Measurements from ENCODE around the gene MAP3K13.

Gene MAP3K13

GRCh38 chr3:185325946-185326791 lies 36.8 kb upstream of the MAP3K13 start:
- Histone ChIP-seq H3K27me3 (ENCODE audit: insufficient read depth, low read length) (no peaks in the 10 kb centered on the region), H3K9me2 (ENCODE audit: low read depth, low read length) (no peaks in the 10 kb centered on the region)
- TF ChIP-seq CTCF (IDR thresholded peaks at IDR 0.05; ENCODE audit: low read length) (no peak), EZH2 (IDR thresholded peaks at IDR 0.05; ENCODE audit: borderline replicate concordance, low read length) (no peak)

GRCh38 chr3:185327062-185327461 lies 35.9 kb upstream of the MAP3K13 start:
- Histone ChIP-seq H4K20me1 (ENCODE audit: insufficient read depth, low read length) (no peaks in the 10 kb centered on the region), H3K4me1 (ENCODE audit: insufficient read depth, low read length, severe bottlenecking) (no peaks in the 10 kb centered on the region), H3F3A (ENCODE audit: insufficient read depth, low read length) (no peaks in the 10 kb centered on the region)

More at GRCh38 chr3:185325946-185326791, 36.8 kb upstream of the MAP3K13 start:
- no peaks in the 10 kb centered on the region for H3F3A ChIP-seq (ENCODE audit: insufficient read depth, low read length)
- H3K9ac ChIP-seq (ENCODE audit: low read length), result no peak overlapping the region
- H3K27ac ChIP-seq (ENCODE audit: low read depth, low read length, poor library complexity, severe bottlenecking), result no peak overlapping the region
- no peak overlapping the region for H3K4me3 ChIP-seq (ENCODE audit: low read depth, low read length, poor library complexity, severe bottlenecking)
- H3K4me2 ChIP-seq (ENCODE audit: low read length), result no peak overlapping the region
- no peaks in the 10 kb centered on the region for H4K20me1 ChIP-seq (ENCODE audit: insufficient read depth, low read length)
- H2AFZ ChIP-seq (ENCODE audit: low read length), result no peak overlapping the region
- no peaks in the 10 kb centered on the region for H3K4me1 ChIP-seq (ENCODE audit: insufficient read depth, low read length, severe bottlenecking)
- no peaks in the 10 kb centered on the region for H3K9me3 ChIP-seq (ENCODE audit: low read length)
- H3K36me3 ChIP-seq (ENCODE audit: insufficient read depth, low read length), result no peaks in the 10 kb centered on the region
- H3K79me2 ChIP-seq (ENCODE audit: insufficient read depth, low read length), result no peaks in the 10 kb centered on the region

GRCh38 chr3:185328324-185329004 lies 34.5 kb upstream of the MAP3K13 start:
- no peaks in the 10 kb centered on the region for H4K20me1 ChIP-seq (ENCODE audit: insufficient read depth, low read length)
- no peak overlapping the region for H3K9ac ChIP-seq (ENCODE audit: low read length)
- no peak overlapping the region for H3K4me2 ChIP-seq (ENCODE audit: low read length)
- H3K27ac ChIP-seq (ENCODE audit: low read depth, low read length, poor library complexity, severe bottlenecking), result no peak overlapping the region
- no peak overlapping the region for H2AFZ ChIP-seq (ENCODE audit: low read length)
- no peaks in the 10 kb centered on the region for H3K4me1 ChIP-seq (ENCODE audit: insufficient read depth, low read length, severe bottlenecking)
- no peak overlapping the region for H3K4me3 ChIP-seq (ENCODE audit: low read depth, low read length, poor library complexity, severe bottlenecking)
- H3K27me3 ChIP-seq (ENCODE audit: insufficient read depth, low read length), result no peaks in the 10 kb centered on the region
- H3K9me3 ChIP-seq (ENCODE audit: low read length), result no peaks in the 10 kb centered on the region
- H3F3A ChIP-seq (ENCODE audit: insufficient read depth, low read length), result no peaks in the 10 kb centered on the region
- H3K79me2 ChIP-seq (ENCODE audit: insufficient read depth, low read length), result no peaks in the 10 kb centered on the region
- H3K36me3 ChIP-seq (ENCODE audit: insufficient read depth, low read length), result no peaks in the 10 kb centered on the region
- H3K9me2 ChIP-seq (ENCODE audit: low read depth, low read length), result no peaks in the 10 kb centered on the region
- TF ChIP-seq CTCF (IDR thresholded peaks at IDR 0.05; ENCODE audit: low read length) (no peak), EZH2 (IDR thresholded peaks at IDR 0.05; ENCODE audit: borderline replicate concordance, low read length) (no peak)

More at GRCh38 chr3:185327062-185327461, 35.9 kb upstream of the MAP3K13 start:
- no peak for TF ChIP-seq EZH2 (IDR thresholded peaks at IDR 0.05; ENCODE audit: borderline replicate concordance, low read length)
- no peak for TF ChIP-seq CTCF (IDR thresholded peaks at IDR 0.05; ENCODE audit: low read length)
- H2AFZ ChIP-seq (ENCODE audit: low read length), result no peak overlapping the region
- H3K27ac ChIP-seq (ENCODE audit: low read depth, low read length, poor library complexity, severe bottlenecking), result no peak overlapping the region
- no peaks in the 10 kb centered on the region for H3K27me3 ChIP-seq (ENCODE audit: insufficient read depth, low read length)
- no peaks in the 10 kb centered on the region for H3K79me2 ChIP-seq (ENCODE audit: insufficient read depth, low read length)
- no peak overlapping the region for H3K4me3 ChIP-seq (ENCODE audit: low read depth, low read length, poor library complexity, severe bottlenecking)
- H3K9me3 ChIP-seq (ENCODE audit: low read length), result no peaks in the 10 kb centered on the region
- H3K9me2 ChIP-seq (ENCODE audit: low read depth, low read length), result no peaks in the 10 kb centered on the region
- H3K4me2 ChIP-seq (ENCODE audit: low read length), result no peak overlapping the region
- no peaks in the 10 kb centered on the region for H3K36me3 ChIP-seq (ENCODE audit: insufficient read depth, low read length)
- no peak overlapping the region for H3K9ac ChIP-seq (ENCODE audit: low read length)
